Keratinocyte (primary cell): ENCODE results near the gene LAYN.

Source experiments
- CTCF ChIP-seq, 3 experiments: IDR thresholded peaks in 1 of 3; conservative IDR thresholded peaks in 1 of 3; optimal IDR thresholded peaks in 1 of 3; 2 replicates in 2 of 3; 3 replicates in 1 of 3; pipeline versions ENCODE3 to v1.5.1; 2011; ENCODE audit warnings: low read length in 3 of 3, mild to moderate bottlenecking in 3 of 3, moderate library complexity in 2 of 3, control low read depth in 1 of 3, inconsistent platforms in 1 of 3; ENCODE audit not compliant: insufficient read depth in 2 of 3; ENCODE audit errors: extremely low read depth in 1 of 3
- EZH2 ChIP-seq: IDR thresholded peaks from one replicate; pipeline ENCODE4 v1.6.1; 2012; ENCODE audit warnings: inconsistent platforms, mild to moderate bottlenecking, low read length, moderate library complexity

DNA sequence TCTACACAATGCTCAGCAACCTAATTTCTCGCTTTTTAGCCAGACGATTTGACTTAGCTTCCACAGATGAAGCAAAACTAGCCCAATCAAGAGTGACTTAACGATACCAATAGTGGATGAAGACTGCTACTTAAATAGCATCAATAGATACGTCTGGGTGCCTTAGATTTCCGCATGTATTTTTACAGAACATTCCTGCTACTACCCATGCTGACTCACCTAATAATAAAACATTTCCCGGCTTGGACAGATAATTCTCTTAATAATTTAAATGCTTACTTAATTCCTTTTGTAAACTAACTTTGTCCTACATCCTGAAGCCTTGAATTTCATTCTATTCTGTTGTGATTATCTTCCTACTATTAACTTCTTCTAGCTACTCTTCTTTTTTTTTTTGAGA is 5.2 kb upstream of the LAYN start:
- TF ChIP-seq CTCF (optimal IDR thresholded peaks at IDR 0.05 in 1 of 3, IDR thresholded peaks at IDR 0.05 in 1 of 3, conservative IDR thresholded peaks at IDR 0.05 in 1 of 3; ENCODE audit: extremely low read depth in 1 of 3, insufficient read depth in 2 of 3, low read length in 3 of 3) (no peak), EZH2 (no peak)
